SK-N-MC (cell line): Measurements from ENCODE around the gene PRPF6.

Experiments
- EZH2 ChIP-seq: fragments of 200-600 bp; sonication (generic); IDR thresholded peaks from one replicate; pipeline ENCODE4 v1.6.1; 2017; ENCODE audit warnings: antibody characterized with exemption
- FOXP2 ChIP-seq: optimal IDR thresholded peaks from 2 replicates; pipeline ENCODE3; 2011; ENCODE audit warnings: mild to moderate bottlenecking, moderate library complexity; ENCODE audit not compliant: insufficient read depth; ENCODE audit errors: extremely low read length, control extremely low read depth
- POLR2AphosphoS5 ChIP-seq: IDR thresholded peaks from 2 replicates; pipeline ENCODE4 v1.6.1; 2012; ENCODE audit warnings: mild to moderate bottlenecking, low read depth, low read length, borderline replicate concordance

DNA sequence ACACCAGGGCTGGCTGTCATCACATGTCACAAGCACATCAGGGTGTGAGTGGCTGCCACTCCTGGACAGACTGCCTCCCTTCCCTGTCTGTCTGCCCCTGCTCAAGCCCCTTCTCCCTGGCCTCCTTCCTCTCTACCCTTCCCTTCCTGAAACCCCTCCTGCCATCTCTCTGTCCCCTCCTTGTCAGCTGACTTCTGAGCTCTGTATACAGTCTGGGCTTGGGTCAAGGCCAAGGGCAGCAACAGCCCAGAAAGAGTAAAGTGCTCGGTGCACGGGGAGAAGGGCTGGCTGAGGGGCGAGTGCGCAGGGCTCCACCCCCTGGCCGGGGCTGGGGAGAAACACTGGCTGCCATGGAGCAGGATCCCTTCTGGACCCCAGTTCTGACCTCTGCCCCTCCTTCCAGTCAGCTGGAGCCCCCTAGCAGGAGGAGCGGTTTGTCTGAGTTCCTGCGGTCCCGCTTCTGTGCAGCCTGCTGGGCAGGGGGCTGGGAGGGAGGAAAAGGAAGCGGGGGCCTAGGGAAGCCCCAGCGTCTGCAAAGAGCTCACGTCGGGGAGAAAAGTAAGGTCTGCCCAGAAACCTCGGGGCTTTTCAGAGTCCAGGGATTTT is 101.3 kb downstream of the PRPF6 start:
- no peak for TF ChIP-seq EZH2
- no peak for TF ChIP-seq POLR2AphosphoS5
- no peak for TF ChIP-seq FOXP2
